Nucleus accumbens (tissue), 56 donors: ENCODE data around the gene TAGAP.
"Not testable (repeated sequence)": the region's sequence is repeated elsewhere in the genome, so short reads cannot be mapped to it uniquely, and the experiment has no call there.

Source experiments
- DNase-seq, 56 donors: peaks; one replicate each; lab custom pipeline; 2025; lab: John Stamatoyannopoulos, UW

TAGAP gene

DNA sequence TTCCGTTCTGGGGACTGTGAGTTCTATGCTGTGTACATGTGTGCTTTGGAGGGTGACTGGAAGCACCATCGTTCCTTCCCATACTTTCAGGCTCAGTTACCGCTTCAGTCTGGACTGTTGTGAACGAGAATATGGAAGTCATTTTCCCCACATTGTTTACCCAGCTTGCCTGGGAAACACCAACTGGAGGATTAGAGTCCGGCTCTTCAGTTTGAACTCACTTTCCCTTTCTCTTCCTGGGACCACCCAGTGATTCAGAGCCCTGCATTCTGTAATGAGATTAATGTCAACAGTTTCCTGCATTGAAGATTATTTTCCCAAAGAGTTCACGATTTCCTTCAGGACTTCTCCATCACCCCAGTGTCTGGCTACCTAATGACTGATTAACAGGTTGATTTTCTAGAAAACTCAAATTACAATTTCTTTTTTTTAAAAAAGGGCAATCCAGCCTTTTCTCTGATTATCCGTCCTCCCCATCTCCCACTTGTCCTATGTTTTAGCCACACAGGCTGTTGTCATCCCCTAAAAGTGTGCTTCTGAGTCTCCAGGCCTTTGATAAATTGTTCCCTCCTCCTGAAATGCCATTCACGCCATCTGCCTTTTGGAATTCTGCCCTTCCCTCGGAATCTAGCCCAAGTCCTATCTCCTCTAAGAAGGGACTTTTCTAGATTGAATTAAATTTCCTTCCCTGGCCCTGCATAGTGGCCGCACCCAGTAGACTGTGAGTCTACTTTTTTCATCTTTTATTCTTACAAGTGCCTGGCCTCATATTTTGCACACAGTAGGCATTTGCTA is 3.3 kb upstream of the TAGAP start:
- no peak for DNase-seq

DNA sequence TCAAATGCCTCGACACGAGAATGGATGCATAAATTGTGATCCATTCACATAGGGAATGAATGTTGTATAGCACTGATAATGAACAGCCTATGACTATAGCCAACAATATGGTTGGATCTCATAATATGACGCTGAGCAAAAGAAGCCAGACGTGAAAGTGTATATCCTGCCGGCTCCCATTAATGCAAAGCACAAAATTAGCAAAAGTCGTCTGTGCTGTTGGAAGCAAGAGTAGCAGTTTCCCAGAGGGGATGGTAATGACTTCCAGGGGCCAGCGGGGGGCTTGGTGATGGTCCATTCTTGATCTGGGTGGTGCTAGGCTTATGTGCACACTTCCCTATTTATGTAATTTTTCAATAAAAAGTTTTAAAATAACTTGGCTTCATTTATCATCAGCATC is 1.0 kb upstream of the TAGAP start:
- DNase-seq = no peak

DNA sequence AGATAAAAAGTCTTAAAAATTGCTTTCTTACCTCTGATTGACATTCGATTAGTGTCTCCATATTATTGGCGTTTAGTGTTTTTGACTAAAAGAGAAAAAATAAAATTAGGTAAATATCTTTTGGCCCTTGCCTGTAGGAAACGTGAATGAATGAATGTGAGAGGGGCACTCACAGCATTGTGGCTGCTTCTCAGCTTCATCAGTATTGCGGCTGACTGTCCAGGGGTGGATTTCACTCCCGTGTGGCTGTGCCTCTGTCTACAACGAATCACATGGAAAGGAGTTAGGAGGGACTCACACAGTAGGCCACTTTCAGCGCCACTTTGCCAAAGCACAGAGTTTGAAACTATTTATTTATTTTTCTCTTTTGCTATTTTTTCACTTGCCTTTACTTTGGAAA is 844 bp downstream of the TAGAP start:
- no peak for DNase-seq

DNA sequence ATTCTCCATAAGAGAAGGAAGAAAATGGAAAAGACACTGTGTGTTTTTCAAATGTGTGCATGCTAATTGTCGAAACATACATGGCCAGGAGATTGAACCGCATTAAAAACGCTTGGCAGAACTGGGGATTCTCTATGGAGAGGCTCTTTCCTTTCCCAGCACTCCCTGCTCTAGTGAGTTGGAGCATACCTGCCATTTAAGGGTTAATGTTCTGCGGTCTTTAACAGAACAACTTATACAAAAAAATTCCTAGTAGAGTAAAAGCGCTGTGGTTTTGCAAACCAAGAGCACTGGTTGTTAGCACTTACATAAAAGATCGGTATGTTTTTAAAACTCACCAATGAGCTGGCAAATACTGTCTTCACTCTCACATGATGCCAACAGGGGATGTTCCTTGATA is 1.5 kb downstream of the TAGAP start:
- no peak for DNase-seq

DNA sequence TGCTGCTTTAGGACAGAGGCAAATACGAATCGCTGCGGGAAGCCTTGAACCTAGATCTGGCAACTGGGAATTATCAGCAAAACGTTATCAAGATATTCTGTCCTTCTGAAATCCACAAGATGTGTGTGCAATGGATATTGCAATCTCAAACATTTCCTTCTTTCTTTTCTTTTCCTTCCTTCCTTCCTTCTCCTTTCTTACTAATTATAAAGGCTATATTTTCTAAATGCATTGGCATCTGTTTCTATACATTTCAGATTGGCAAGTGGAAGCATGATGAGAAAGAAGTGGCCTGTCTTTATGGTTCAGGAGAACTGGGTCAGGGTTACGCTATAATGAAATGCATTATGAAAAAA is 2.0 kb downstream of the TAGAP start:
- DNase-seq = no peak

DNA sequence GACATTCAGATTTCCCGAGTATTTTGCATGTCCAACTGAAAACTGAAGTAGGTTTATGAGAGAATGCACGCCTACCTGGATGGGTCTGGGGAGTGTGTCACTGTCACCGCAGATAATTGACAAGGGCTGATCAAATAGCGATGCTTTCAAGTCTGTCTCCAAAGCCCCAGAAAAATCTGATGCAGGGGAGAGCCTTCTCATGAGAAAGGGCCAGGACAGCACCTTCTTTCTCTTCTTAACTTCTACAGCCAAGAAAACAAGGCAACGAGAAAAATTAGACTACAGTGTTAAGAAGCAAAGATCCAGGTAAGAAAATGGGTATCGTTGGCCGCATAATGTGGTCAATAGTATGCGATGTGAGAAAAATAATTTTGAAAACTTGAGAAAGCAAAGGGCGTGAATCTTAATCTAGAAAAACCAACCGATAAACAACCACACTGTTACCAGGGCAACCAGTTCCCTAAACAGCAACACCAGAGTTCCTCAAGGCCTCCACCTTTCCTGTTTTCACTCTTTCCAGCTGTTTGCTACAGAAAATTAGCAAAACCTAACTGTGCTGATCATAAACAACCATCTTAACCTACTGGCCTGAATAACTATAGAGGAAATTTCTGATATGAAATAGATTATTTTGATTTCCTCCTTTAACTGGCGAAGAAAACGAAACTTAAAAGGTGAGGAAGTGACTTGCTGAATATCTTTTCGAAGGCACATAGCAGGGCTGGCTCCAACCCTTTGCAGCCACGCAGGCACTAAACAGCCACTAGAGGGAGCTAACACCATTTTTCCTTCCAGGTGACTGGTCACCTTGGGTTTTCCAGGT is 2.6 kb downstream of the TAGAP start:
- peak in 38 of 56 donors; percentile 6 to 66 (median 26) for DNase-seq

DNA sequence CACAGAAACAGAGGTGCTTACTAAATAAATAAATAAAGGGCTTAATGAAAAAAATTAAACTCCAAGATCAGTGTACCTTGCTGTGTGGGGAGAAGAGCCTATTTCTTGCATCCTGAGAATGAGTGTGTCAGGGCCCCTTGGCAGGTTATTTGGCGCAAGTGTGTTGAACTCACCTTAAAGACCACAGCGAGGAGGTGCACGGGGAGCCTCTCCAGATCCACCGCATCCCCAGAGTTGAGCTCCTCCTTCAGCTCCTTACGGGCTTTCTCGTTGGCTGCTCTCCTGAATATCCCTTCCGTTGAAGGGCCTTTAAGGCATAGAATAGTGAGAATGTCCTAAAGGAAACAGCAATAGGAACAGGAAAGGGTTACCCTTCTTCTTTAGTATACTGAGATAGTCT is 3.6 kb downstream of the TAGAP start:
- DNase-seq = no peak

DNA sequence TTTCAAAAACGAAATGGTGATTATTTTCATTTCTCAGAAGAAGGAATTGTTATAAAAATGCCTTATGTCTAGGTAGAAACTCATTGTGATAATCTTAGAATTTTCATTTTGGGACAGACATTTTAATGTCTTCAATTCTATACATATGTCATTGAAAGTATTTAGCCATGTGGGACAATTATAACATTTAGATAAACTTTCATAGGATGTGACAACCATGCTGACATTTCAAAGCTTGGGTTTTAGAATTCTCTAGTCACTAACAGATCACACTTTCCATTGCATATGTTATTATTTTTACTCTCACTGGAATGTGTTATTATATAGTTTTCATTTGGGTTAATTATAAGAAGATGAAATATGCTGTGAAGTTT is 4.9 kb downstream of the TAGAP start:
- no peak for DNase-seq

DNA sequence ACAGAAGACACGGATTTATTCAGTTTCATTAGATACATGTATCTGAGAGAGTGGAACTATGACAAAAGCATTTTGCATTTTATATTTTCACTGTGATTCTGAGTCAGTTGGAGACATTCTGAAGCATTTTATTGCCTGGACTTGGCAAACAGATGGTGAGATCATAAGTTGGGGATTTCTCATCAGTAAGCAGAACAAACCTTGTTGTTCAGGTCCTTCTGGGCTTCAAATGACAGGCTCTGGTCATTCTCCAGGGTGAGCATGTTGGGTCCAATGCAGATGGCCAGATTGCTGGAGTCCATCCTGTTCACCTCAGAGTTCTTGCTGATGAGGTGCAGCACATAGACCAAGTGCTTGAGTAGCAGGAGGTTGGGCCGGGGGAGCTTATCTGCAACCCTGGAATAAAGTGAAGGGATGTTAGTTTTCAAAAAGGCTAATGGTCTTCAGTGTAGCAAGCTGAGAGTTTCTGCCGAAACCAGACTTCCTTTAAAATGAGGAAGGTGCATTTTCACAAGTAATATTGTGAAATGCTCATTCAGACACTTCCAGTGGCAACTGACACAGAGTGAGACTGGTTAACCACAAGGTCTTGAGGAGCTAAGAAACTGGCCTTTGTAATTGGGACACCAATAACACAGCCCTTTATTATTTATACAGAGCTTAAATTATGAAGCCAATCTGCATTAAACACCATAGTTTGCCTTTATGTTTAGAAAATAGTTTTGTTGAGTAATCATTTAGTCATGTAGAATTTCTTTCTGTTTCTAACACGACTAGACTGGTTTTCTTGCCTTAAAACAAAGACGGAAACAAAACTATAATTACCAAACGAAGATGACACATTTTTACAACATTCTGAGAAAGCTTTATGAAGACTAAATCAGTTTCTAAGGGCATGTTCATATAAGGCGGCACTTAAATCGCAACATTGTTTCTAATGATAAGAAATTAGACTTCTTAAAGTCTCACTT is 5.6 kb downstream of the TAGAP start:
- DNase-seq = peak in 1 of 56 donors; percentile 19

DNA sequence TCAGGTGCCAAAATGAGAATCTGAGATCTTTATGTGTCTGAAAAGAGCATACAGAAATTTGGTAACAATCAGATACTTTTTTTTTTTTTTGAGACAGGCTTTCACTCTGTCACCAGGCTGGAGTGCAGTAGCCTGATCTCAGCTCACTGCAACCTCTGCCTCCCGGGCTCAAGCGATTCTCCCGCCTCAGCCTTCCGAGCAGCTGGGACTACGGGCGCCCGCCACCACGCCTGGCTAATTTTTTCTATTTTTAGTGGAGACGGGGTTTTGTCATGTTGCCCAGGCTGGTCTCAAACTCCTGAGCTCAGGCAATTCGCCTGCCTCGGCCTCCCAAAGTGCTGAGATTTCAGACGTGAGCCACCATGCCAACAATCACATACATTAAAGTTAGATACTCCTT is 6.5 kb downstream of the TAGAP start:
- DNase-seq = not testable (repeated sequence)

DNA sequence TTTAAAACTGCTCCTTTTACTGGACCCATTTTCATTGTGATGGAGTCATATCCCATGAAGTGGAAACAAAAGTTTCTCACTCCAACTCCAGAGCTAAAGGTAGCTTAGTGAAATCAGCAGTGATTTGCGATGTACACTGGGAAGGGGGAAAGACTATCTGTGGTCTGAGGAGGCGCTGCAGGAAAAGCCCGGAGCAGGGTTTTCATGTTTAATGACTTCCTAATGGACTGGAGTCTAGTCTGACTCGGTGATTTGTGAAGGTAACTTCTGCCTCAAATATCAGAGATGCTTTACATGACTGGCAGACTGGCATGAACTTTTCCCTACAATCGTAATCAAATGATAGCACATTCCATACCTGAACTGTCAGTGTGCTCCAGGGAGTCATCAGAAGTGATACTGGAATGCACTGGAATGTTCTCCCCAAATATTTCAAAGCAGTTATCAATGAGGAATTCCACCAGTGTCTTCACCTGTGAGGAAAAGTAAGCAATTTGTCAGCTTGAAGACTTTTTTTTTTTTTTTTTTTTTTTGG is 7.0 kb downstream of the TAGAP start:
- DNase-seq = no peak

DNA sequence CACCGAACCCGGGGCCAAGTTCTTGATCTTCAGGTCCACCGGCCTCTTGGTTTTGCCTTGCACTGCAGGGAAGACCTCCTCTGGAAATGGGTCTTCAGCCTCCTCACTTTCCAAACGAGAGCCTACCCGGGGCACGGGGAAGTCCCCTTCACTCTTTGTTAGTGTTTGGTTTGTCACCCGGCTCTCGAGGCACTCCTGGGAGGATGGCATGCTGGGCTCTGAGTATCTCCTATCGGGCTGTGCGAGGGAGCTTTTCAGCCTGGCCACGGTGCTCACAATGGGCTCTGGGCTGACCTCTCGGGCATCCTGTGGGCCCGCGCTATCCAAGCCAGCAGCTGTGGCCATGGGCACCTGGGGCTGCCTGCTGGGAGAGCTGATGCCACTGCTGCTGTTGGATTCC is 8.1 kb downstream of the TAGAP start:
- DNase-seq = no peak

DNA sequence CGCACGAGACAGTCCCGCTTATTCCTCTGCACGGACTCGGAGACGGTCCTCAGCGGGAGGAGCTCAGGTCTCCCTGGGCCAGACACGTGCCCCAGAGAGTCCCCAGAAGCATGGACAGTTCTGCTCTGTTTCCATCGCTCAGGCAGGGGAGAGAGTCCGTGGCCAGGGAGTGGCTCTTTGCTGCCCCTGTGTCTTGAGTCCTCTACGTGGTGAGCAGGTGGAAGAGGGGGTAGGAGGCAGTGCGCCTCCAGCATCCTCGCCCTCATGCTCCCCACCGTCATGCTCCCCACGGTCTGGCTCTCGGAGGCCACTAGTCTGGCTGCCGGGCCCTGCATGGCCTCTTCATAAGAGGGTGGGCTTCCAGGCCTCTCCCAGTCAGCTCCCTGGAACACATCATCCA is 8.9 kb downstream of the TAGAP start:
- no peak for DNase-seq

DNA sequence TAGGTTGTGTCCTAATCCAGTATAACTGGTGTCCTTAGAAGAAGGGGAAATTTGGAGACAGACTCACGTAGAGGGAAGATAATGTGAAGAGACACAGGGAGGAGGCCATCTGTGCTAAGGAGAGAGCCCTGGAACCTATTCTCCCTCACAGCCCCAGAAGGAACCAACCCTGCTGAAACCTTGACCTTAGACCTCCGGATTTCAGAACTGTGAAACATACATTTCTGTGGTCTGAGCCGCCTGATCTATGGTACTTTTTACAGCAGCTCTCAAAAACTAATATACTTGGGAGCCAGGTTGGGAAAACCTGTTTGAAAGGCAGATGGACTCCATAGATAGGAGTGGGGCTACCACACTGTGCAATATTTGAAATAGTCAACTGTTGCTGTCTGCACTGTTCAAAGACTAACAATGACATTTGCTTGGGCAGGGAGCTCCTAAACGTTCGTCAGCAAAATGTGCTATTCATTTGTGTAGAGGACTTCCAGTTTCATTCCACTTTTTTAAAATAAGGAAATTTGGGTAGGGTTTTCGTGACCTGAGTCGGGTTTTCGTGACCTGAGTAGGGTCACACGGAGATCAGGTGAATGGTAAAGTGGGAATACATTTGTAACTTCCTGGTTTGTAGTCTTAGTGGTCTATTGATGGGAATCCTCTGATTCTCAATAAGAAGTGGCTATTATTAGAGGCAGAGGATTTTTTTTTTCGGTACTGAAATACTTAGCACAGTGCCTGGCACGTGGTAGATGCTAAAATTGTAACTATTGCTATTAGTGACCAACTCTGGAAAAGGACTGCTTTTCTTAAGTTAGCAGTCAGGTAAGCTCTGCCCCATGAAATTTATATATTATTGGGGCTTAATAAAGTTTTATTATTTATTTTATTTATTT is 11.4 kb downstream of the TAGAP start:
- no peak for DNase-seq

DNA sequence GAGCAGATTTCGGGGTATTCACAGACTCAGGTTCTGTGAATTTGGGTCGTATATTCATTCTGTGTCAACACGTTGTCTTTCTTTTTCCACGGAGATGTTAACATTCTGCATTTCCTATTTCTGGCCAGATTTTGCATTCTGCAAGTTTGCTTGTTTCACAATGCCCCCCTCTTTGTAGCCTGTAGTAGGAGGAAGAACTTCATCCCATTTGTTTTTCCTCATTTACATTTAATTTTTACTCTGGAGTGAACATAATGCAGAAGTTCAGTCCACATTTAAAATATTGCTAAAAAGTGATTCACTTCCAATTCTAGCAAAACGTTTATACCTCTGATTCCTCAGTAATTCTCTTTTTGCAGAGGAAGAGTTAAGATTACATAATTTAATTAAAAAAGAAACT is 12.9 kb downstream of the TAGAP start:
- DNase-seq = no peak

DNA sequence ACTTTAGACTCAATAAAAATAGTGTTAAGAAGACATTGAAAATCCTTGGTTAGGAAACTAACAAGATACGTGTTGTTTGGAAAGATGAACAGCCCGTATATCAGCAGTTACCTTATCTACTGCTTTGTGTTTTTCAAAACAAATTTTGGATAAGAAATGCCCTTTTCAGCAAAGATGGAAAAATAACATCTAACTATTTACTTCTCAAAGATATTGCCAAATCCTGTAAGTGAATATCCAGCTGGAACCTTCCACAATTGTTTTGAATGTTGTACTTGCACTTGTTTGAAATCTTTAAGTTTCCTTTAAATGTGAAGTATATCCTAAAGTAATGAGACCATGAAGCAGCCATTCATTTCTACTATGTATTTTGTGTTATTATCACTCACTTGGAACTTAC is 14.6 kb downstream of the TAGAP start:
- no peak for DNase-seq

DNA sequence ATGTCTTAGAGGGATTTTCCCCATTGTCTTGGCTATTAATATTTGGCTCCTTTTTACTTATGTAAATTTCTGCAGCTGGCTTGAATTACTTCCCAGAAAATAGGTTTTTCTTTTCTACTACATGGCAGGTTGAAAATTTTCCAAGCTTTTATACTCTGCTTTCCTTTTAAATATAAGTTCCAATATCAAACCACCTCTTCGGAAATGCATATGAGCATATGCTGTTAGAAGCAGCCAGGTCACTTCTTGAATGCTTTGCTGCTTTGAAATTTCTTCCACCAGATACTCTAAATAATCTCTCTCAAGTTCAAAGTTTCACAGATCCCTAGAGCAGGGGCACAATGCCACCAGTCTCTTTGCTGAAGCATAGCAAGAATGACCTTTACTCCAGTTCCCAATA is 19.6 kb downstream of the TAGAP start:
- DNase-seq = not testable (repeated sequence)

DNA sequence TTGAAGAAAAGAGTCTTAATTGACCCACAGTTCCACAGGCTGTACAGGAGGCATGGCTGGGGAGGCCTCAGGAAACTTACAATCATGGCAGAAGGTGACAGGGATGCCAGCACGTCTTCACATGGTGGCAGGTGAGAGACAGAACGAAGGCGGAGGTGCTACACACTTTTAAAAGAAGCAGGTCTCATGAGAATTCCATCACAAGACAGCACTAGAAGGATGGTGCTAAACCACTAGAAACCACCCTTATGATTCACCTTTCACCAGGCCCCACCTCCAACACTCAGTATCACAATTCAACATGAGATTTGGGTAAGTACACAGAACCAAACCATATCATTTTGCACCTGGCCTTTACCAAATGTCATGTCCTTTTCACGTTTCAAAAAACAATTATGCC is 20.9 kb downstream of the TAGAP start:
- DNase-seq = no peak

DNA sequence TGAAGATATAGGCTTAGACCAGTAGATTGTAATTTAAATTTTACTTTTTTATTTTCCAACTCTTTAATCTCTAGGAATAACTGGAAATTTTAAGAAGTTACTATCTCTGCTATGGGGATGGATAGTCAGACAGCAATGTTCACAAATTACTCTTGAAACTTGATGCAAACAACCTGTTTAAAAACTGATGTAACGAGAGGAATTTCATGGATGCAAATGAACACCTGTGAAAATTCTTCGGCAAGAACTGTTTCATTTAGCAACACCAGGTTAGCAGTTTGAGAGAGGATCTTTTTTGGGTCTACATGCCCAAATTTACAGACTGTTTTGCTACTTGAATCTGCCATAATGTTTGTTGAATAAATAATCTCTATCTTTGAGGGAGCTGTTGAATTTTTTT is 24.8 kb downstream of the TAGAP start:
- DNase-seq = no peak
